HG03066 (cell line): ENCODE data around the gene EOLA1.
"Not testable (repeated sequence)": the region's sequence is repeated elsewhere in the genome, so short reads cannot be mapped to it uniquely, and the experiment has no call there.

ENCODE experiments used
- ATAC-seq: cut with Tn5 transposase; IDR thresholded peaks from one replicate; pipeline ENCODE4 v1.9.1; 2021; ENCODE audit warnings: low read depth; ENCODE audit not compliant: unreplicated experiment

The EOLA1 gene

GRCh38 chrX:149595214-149595613 is 54.4 kb downstream of the EOLA1 start, which contains the start of gene HSFX2:
HSFX2 (minus strand) TSS chrX:149595314; CDS start chrX:149594700, 614 bp downstream.
- ATAC-seq = not testable (repeated sequence)

DNA sequence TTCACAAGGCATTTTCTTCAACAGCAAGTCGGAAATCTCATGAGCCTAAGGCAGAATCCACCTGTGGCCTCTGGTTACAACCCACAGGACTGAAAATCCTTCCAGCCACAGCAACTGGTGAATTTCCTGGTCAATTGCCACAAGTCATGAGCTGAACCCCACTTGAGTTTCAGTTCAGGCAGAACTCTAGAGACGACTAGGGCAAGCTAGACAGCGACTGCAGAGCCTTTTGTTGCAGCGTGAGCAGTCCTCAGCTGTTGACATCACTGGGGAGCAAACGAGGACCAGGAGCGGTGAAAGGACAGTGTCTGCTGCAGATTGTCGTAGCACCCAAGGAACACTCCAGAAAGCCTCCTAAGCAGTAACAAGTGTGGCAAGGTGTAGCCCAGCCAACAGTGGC is 55.1 kb downstream of the EOLA1 start:
- ATAC-seq = not testable (repeated sequence)
